Mesenchymal stem cell (in vitro differentiated cells and primary cell): Measurements from ENCODE around the gene COL27A1.

Source experiments
- DNase-seq: peaks from one replicate; pipeline ENCODE4 v3.0.0-alpha.2; 2013
- H2AFZ ChIP-seq: one replicate; pipeline ENCODE4 v1.6.1; 2013; ENCODE audit warnings: low read depth, mild to moderate bottlenecking, control low read depth, inconsistent platforms, low read length, moderate library complexity
- H2AK5ac ChIP-seq: 2 replicates; pipeline ENCODE4 v1.6.1; 2013; ENCODE audit warnings: low read length, moderate library complexity, mild to moderate bottlenecking, inconsistent platforms; ENCODE audit not compliant: severe bottlenecking
- H2BK120ac ChIP-seq: one replicate; pipeline ENCODE4 v1.6.1; 2013; ENCODE audit warnings: low read depth, mild to moderate bottlenecking, inconsistent platforms, low read length, moderate library complexity
- H2BK12ac ChIP-seq, 2 experiments: one replicate each; pipeline ENCODE4 v1.6.1; 2013; ENCODE audit warnings: inconsistent platforms in 2 of 2, low read length in 2 of 2, mild to moderate bottlenecking in 2 of 2, moderate library complexity in 2 of 2, control low read depth in 1 of 2
- H2BK15ac ChIP-seq: one replicate; pipeline ENCODE4 v1.6.1; 2013; ENCODE audit warnings: mild to moderate bottlenecking, low read depth, inconsistent platforms; ENCODE audit not compliant: poor library complexity, severe bottlenecking
- H2BK5ac ChIP-seq: 2 replicates; pipeline ENCODE4 v1.6.1; 2013; ENCODE audit warnings: low read depth, mild to moderate bottlenecking, low read length, control low read depth, inconsistent platforms; ENCODE audit not compliant: poor library complexity, severe bottlenecking
- H3K14ac ChIP-seq, 2 experiments: one replicate each; pipeline ENCODE4 v1.6.1; 2013; ENCODE audit warnings: inconsistent platforms in 2 of 2, low read length in 2 of 2, control low read depth in 1 of 2, mild to moderate bottlenecking in 1 of 2, moderate library complexity in 1 of 2
- H3K18ac ChIP-seq, 2 experiments: one replicate each; pipeline ENCODE4 v1.6.1; 2013; ENCODE audit warnings: inconsistent platforms in 2 of 2, low read length in 2 of 2, control low read depth in 1 of 2, low read depth in 1 of 2, mild to moderate bottlenecking in 1 of 2
- H3K23ac ChIP-seq, 2 experiments: one replicate each; pipeline ENCODE4 v1.6.1; 2013; ENCODE audit warnings: inconsistent platforms in 2 of 2, low read length in 2 of 2, mild to moderate bottlenecking in 2 of 2, moderate library complexity in 2 of 2, control low read depth in 1 of 2
- H3K27ac ChIP-seq: 2 replicates; pipeline ENCODE4 v1.5.1; 2013; ENCODE audit warnings: mild to moderate bottlenecking, moderate library complexity, low read length, control low read depth, inconsistent platforms; ENCODE audit not compliant: poor library complexity, severe bottlenecking
- H3K27me3 ChIP-seq, 2 experiments: 2 replicates each; pipeline versions ENCODE4 v1.6.1 to v1.7.0; 2013; ENCODE audit warnings: low read length in 2 of 2, mild to moderate bottlenecking in 2 of 2, moderate library complexity in 2 of 2, control low read depth in 1 of 2, inconsistent platforms in 1 of 2; ENCODE audit not compliant: control insufficient read depth in 1 of 2, insufficient read depth in 1 of 2
- H3K36me3 ChIP-seq, 2 experiments: 2 replicates each; pipeline versions ENCODE4 v1.6.1 to v1.7.0; 2013; ENCODE audit warnings: low read length in 2 of 2, control low read depth in 1 of 2, inconsistent platforms in 1 of 2, low read depth in 1 of 2, mild to moderate bottlenecking in 1 of 2; ENCODE audit not compliant: insufficient read depth in 2 of 2, control insufficient read depth in 1 of 2
- H3K4ac ChIP-seq, 2 experiments: one replicate each; pipeline ENCODE4 v1.6.1; 2013; ENCODE audit warnings: inconsistent platforms in 2 of 2, low read length in 2 of 2, mild to moderate bottlenecking in 2 of 2, moderate library complexity in 2 of 2, control low read depth in 1 of 2, low read depth in 1 of 2
- H3K4me1 ChIP-seq: 2 replicates; pipeline ENCODE4 v1.6.1; 2013; ENCODE audit warnings: low read depth, low read length, control low read depth; ENCODE audit not compliant: control insufficient read depth, insufficient read depth
- H3K4me2 ChIP-seq: 2 replicates; pipeline ENCODE4 v1.6.1; 2013; ENCODE audit warnings: low read length, mild to moderate bottlenecking, inconsistent platforms; ENCODE audit not compliant: poor library complexity, severe bottlenecking
- H3K4me3 ChIP-seq, 2 experiments: 2 replicates each; pipeline versions ENCODE4 v1.5.1 to v1.7.0; 2013; ENCODE audit warnings: low read length in 2 of 2, mild to moderate bottlenecking in 2 of 2, control low read depth in 1 of 2, low read depth in 1 of 2; ENCODE audit not compliant: insufficient read depth in 1 of 2
- H3K79me1 ChIP-seq: replicated peaks from 2 replicates; pipeline ENCODE4 v1.6.1; 2013; ENCODE audit warnings: mild to moderate bottlenecking, control low read depth, low read length, inconsistent platforms; ENCODE audit not compliant: poor library complexity, severe bottlenecking
- H3K9ac ChIP-seq: 2 replicates; pipeline ENCODE4 v1.7.0; 2013; ENCODE audit warnings: mild to moderate bottlenecking, low read length, moderate library complexity
- H3K9me3 ChIP-seq: 2 replicates; pipeline ENCODE4 v1.7.0; 2013; ENCODE audit warnings: mild to moderate bottlenecking, low read length; ENCODE audit not compliant: control insufficient read depth
- H4K8ac ChIP-seq: one replicate; pipeline ENCODE4 v1.6.1; 2013; ENCODE audit warnings: inconsistent platforms, mild to moderate bottlenecking, low read length, moderate library complexity
- H4K91ac ChIP-seq: one replicate; pipeline ENCODE4 v1.6.1; 2013; ENCODE audit warnings: mild to moderate bottlenecking, low read length, inconsistent platforms
- WGBS: methylation state at CpG from one replicate; pipeline ENCODE4 v1.1.7; 2013; ENCODE audit warnings: mixed read lengths; 5-methylcytosine and 5-hydroxymethylcytosine counted together

Gene COL27A1

DNA sequence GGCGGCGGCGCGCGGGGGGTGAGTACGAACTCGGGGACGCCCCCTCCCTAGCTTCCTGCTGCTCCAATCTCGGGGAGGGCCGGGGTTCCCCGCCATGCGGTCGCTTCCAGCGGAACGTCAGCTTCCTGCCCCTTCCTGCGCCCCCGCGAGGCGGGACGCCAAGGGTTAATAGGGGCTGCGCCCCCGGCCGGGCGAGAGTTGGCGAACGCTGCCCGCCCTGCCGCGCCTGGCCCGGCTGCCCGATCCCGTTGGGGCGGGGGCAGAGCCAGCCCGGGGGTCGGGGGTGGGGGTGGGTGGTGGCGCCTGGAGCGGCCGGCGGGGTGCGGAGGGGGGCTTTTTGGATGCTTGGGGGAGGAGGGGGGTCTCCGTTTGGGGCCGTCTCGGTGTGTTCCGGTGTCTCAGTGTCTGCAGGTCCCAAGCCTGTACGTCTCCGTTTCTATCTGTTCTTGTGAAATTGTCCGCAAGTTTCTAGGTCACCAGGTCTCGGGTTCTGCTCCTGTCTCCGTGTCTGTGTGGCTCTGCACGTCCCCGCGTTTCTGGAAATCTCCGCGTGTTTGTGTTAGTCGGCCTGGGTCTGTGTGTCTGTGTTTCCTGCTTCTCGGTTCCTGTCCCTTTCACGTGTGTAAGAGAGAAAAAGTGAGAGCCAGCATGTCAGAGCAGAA, 789 bp downstream of the COL27A1 start:
- Histone ChIP-seq H3K4me3 (peak overlapping the region; percentile 77 to 83), H4K91ac (no peak overlapping the region), H4K8ac (no peak overlapping the region), H3K4me2 (peak overlapping the region; percentile 74), H2BK12ac (no peak overlapping the region), H2AFZ (peak overlapping the region; percentile 68), H3K9me3 (no peaks in the 10 kb centered on the region), H3K4ac (peak overlapping the region in 1 of 2 experiments; percentile 71), H2BK5ac (peak overlapping the region; percentile 40), H3K79me1 (peaks cover 4% of the 10 kb centered on the region), H3K18ac (peak overlapping the region; percentile 68 to 71), H2BK120ac (peak overlapping the region; percentile 36), H3K27ac (peak overlapping the region; percentile 63), H2AK5ac (no peak overlapping the region), H3K23ac (no peak overlapping the region), H2BK15ac (peak overlapping the region; percentile 97), H3K4me1 (peaks cover 36% of the 10 kb centered on the region), H3K9ac (peak overlapping the region; percentile 76), H3K14ac (peak overlapping the region in 1 of 2 experiments; percentile 33), H3K27me3 (peaks cover 8 to 28% of the 10 kb centered on the region in 2 experiments), H3K36me3 (peaks cover 0 to 7% of the 10 kb centered on the region in 2 experiments)
- DNase-seq = no peak
- under 1% methylated on average over 32 of the region's 57 CpGs for WGBS

DNA sequence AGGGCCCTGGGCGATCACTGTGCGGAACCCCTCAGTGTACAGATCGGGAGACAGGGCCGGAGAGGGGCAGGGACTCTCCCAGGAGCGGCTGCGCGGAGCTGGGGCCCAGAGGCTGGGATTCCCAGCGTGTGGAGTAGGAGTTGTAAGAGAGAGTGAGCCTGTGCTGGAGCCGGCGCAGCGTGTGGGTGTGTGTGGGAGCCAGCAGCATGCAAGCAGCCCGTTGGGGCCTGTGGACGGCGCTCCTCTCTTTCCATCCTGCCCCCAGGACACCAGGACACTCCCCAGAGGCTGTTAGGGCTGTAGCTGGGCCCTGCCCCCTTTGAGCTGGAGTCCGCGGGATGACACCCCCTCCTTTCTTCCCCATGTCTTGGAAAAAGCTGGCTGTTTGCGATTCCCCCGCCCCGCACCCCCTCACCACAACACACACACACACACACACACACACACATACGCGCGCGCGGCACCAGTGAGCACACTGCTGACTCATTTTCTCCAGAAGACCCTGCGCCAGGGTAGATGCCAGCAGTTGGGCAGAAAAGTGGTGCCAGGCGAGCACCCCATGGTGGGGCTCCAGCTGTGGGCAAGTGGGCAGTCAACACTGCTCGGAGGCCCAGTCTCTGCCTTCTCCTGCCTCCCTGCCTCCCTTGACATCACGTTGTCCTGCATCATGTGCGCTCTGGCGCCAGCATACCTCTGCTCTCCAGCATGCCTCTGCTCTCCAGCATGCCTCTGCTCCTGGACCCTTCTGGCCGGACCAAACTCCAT, 1.5 kb downstream of the COL27A1 start:
- H3K23ac ChIP-seq = no peak overlapping the region
- peak overlapping the region; percentile 20 to 35 for H3K4ac ChIP-seq
- H3K4me1 ChIP-seq = peaks cover 39% of the 10 kb centered on the region
- peak overlapping the region; percentile 55 for H3K4me2 ChIP-seq
- H2BK15ac ChIP-seq = no peak overlapping the region
- no peak overlapping the region for H2AFZ ChIP-seq
- H3K27ac ChIP-seq = peak overlapping the region; percentile 63
- H2BK12ac ChIP-seq = peak overlapping the region; percentile 9 to 46
- H3K9me3 ChIP-seq = no peaks in the 10 kb centered on the region
- H3K4me3 ChIP-seq = peak overlapping the region; percentile 77 to 83
- H4K91ac ChIP-seq = peak overlapping the region; percentile 70
- peaks cover 7% of the 10 kb centered on the region for H3K79me1 ChIP-seq
- peaks cover 0 to 11% of the 10 kb centered on the region in 2 experiments for H3K36me3 ChIP-seq
- peak overlapping the region; percentile 76 for H3K9ac ChIP-seq
- H2AK5ac ChIP-seq = peak overlapping the region; percentile 42
- DNase-seq = peak; percentile 90
- no peak overlapping the region for H2BK120ac ChIP-seq
- no peak overlapping the region for H4K8ac ChIP-seq
- H2BK5ac ChIP-seq = no peak overlapping the region
- H3K14ac ChIP-seq = peak overlapping the region in 1 of 2 experiments; percentile 72
- WGBS = 40% methylated on average over 27 of the region's 31 CpGs
- peak overlapping the region in 1 of 2 experiments; percentile 85 for H3K18ac ChIP-seq
- peaks cover 8 to 28% of the 10 kb centered on the region in 2 experiments for H3K27me3 ChIP-seq

DNA sequence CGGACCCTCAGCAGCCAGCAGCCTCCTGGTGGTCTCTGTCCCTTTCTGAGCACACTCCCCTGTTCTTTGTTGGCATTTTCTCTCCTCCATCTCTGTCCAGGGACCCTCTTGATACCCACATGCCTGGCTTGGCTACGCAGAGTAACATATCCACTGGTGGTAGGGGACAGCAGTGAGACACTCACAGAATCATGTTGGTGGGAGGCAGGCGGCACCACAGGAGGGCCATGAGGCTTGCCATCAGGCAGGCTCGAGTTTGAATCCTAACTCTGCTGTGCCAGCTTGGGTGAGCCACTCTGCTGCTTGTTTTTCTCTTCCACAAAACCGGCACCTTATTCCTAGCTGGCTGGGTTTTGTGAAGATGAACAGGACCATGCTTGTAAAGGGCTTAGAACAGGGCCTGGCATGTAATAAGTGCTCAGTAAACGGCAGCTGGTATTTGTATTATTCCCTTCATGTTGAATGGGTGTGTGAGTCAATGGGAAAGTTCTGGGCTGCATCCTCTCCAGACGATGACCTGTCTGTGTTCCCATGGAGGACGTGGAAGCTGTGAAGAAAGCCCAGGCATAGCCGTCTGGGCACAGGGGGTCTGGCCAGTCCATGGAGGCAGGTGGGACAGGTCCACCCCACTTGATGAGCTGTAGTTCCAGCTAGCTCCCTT, 2.3 kb downstream of the COL27A1 start:
- peak; percentile 82 for DNase-seq
- Histone ChIP-seq H3K4me3 (no peak overlapping the region), H3K4me2 (peak overlapping the region; percentile 55), H2BK12ac (peak overlapping the region; percentile 9 to 46), H4K8ac (no peak overlapping the region), H3K27ac (no peak overlapping the region), H3K18ac (peak overlapping the region in 1 of 2 experiments; percentile 85), H3K9ac (no peak overlapping the region), H3K9me3 (no peaks in the 10 kb centered on the region), H2BK120ac (peak overlapping the region; percentile 6), H3K36me3 (peaks cover 0 to 11% of the 10 kb centered on the region in 2 experiments), H3K27me3 (peaks cover 8 to 26% of the 10 kb centered on the region in 2 experiments), H2BK15ac (no peak overlapping the region), H3K4ac (peak overlapping the region in 1 of 2 experiments; percentile 22), H3K4me1 (peaks cover 46% of the 10 kb centered on the region), H2BK5ac (no peak overlapping the region), H4K91ac (peak overlapping the region; percentile 70), H2AK5ac (peak overlapping the region; percentile 42), H3K23ac (no peak overlapping the region), H3K79me1 (peaks cover 11% of the 10 kb centered on the region), H2AFZ (no peak overlapping the region), H3K14ac (no peak overlapping the region)
- WGBS = 77% methylated on average over 9 of the region's 9 CpGs
